ENCODE results near the gene H2BK1. TPM values are rescaled to one million over a fixed set of nuclear protein-coding genes. Genes with fewer than 3 reads are reported as not detected.

H2BK1 gene
- total and polyA plus RNA-seq, 2 experiments from 2014 or later, result not detected

DNA sequence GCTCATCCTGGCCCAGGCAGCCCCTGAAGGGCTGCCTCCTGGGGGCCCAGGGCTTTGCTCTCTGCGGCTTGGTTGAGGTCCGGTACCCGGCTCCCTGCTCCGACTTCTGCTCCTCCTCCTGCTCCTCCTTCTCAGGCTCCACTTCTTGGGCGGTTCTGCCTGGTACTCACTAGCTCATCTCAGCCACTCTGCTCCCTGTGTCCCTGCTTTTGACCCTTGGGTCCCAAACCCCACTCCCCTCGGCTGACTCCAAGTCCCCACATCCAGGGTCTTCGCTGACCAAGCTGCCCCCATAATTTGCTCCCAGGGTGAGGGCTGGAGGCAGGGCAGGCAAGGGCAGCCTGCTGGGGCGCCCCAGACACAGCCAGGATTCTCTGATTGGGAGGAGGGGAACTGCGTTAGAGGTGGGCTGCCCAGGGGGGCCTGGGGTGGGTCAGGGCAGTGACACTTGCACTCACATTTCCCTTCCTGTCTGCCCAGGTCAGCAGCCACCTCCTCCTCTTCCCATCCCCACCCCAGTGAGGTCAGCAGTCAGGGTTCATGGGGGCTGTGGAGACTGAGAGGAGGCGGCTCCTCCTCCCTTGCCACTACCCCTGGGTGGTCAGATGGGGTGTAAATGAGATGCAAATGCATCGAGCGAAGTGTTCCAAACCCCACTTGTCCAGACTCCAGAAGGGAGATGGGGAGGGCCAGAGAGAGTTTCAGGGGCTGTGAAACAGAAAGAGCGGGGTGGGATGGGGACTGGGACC lies 36.0 kb upstream of the H2BK1 start:
- peaks cover 44% of the 10 kb centered on the region for H3K79me2 ChIP-seq
- DNase-seq (ENCODE audit: low spot score), result no peak
- no peak overlapping the region for H2AFZ ChIP-seq
- H3K4me3 ChIP-seq, result no peak overlapping the region
- no peaks in the 10 kb centered on the region for H3K27me3 ChIP-seq
- H3K4me2 ChIP-seq, result peak overlapping the region; percentile 93
- H3K36me3 ChIP-seq (replicated peaks; ENCODE audit: insufficient read depth, low read depth), result no peaks in the 10 kb centered on the region
- no peaks in the 10 kb centered on the region for H3K9me3 ChIP-seq (ENCODE audit: low read depth)
- peaks cover 52% of the 10 kb centered on the region for H3K4me1 ChIP-seq (ENCODE audit: insufficient read depth)
- peaks cover 15% of the 10 kb centered on the region for H4K20me1 ChIP-seq (ENCODE audit: insufficient read depth, poor library complexity, severe bottlenecking)
- no peaks in the 10 kb centered on the region for H3K9me2 ChIP-seq (replicated peaks; ENCODE audit: insufficient read depth)
- 46% methylated on average over 13 of the region's 13 CpGs for WGBS (ENCODE audit: low lambda C conversion rate, missing lambda C conversion rate)
- TF ChIP-seq EZH2phosphoT487 (IDR thresholded peaks at IDR 0.05; ENCODE audit: low read depth, severe bottlenecking, unreplicated experiment) (no peak), EZH2 (IDR thresholded peaks at IDR 0.05; ENCODE audit: borderline replicate concordance) (no peak)
- TF ChIP-seq, protein P1, sequence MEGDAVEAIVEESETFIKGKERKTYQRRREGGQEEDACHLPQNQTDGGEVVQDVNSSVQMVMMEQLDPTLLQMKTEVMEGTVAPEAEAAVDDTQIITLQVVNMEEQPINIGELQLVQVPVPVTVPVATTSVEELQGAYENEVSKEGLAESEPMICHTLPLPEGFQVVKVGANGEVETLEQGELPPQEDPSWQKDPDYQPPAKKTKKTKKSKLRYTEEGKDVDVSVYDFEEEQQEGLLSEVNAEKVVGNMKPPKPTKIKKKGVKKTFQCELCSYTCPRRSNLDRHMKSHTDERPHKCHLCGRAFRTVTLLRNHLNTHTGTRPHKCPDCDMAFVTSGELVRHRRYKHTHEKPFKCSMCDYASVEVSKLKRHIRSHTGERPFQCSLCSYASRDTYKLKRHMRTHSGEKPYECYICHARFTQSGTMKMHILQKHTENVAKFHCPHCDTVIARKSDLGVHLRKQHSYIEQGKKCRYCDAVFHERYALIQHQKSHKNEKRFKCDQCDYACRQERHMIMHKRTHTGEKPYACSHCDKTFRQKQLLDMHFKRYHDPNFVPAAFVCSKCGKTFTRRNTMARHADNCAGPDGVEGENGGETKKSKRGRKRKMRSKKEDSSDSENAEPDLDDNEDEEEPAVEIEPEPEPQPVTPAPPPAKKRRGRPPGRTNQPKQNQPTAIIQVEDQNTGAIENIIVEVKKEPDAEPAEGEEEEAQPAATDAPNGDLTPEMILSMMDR (IDR thresholded peaks at IDR 0.05; ENCODE audit: poor library complexity), result no peak
- peak overlapping the region; percentile 17 for H3K27ac ChIP-seq

DNA sequence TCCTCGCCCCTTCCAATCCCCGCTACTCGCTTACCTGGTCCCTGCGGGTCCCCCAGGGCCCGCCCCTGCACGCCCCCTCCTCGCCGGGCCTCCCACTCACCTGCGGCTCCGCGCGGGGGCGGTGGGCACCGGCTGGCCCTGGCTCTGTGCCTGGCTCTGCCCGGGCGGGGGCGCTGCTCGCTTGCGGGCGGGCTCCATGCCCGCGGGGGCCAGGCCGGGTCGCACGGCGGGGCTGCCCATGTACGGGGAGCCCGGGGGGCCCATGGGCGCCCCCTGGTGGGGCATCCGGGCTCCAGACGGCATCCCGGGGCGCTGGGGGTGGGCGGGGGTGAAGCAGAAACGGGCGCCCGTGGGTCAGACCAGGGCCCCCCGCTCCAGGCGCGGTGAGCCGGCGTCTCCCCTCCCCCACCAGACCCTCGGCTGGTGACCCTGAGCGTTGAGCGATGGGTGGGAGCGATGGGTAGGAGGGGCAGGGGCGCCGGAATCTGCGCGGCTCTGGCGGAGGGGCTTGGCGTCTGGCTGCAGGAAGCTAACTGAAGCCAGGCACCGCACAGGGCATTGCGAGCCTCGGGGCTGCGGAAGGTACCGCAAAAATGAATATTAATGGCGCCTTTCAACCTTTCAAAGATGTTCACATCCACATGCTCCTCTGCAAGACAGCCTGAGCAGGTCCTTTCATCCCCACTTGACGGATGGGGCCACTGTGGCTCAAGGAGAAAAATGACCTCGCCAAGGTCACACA lies 35.2 kb upstream of the H2BK1 start:
- H3K9me2 ChIP-seq (replicated peaks; ENCODE audit: insufficient read depth), result no peaks in the 10 kb centered on the region
- no peak overlapping the region for H2AFZ ChIP-seq
- WGBS (ENCODE audit: low lambda C conversion rate, missing lambda C conversion rate), result 11% methylated on average over 26 of the region's 60 CpGs
- H3K9me3 ChIP-seq (ENCODE audit: low read depth), result no peaks in the 10 kb centered on the region
- no peaks in the 10 kb centered on the region for H3K27me3 ChIP-seq
- H3K79me2 ChIP-seq, result peaks cover 38% of the 10 kb centered on the region
- H3K36me3 ChIP-seq (replicated peaks; ENCODE audit: insufficient read depth, low read depth), result no peaks in the 10 kb centered on the region
- peak overlapping the region; percentile 10 for H3K4me3 ChIP-seq
- H3K27ac ChIP-seq, result peak overlapping the region; percentile 17
- TF ChIP-seq, protein P1 (IDR thresholded peaks at IDR 0.05; ENCODE audit: poor library complexity), result peak; percentile 70
- no peak for TF ChIP-seq EZH2phosphoT487 (IDR thresholded peaks at IDR 0.05; ENCODE audit: low read depth, severe bottlenecking, unreplicated experiment)
- no peak for TF ChIP-seq EZH2 (IDR thresholded peaks at IDR 0.05; ENCODE audit: borderline replicate concordance)
- peak; percentile 83 for DNase-seq (ENCODE audit: low spot score)
- peaks cover 15% of the 10 kb centered on the region for H4K20me1 ChIP-seq (ENCODE audit: insufficient read depth, poor library complexity, severe bottlenecking)
- peak overlapping the region; percentile 93 for H3K4me2 ChIP-seq
- peaks cover 45% of the 10 kb centered on the region for H3K4me1 ChIP-seq (ENCODE audit: insufficient read depth)

DNA sequence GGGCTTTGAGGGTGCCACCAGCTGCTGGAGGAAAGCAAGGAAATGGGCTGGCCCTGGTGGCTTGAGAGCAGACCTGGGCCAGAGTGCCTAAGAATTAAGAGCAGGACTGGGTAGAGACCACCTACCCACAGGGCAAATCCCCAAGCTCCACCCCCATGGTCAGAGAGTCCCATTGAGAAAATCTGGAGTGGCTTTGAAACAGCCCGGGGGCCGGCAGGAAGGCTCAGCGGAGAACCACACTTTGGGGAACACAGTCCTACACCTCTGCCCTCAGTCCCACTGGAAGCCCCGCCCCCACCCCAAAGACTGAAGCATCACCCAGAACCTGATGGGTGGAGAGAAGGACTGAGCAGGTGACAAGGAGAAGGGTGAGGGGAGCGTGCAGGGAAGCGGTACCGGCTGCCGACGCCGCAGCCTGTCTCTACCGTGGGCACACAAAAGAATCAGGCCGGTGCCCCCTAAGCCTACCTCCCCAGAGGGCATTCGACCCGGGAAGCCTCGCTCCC lies 34.6 kb upstream of the H2BK1 start:
- Histone ChIP-seq H3K4me1 (ENCODE audit: insufficient read depth) (peaks cover 38% of the 10 kb centered on the region), H3K27ac (peak overlapping the region; percentile 27), H3K36me3 (replicated peaks; ENCODE audit: insufficient read depth, low read depth) (no peaks in the 10 kb centered on the region), H3K79me2 (peaks cover 34% of the 10 kb centered on the region), H3K9me2 (replicated peaks; ENCODE audit: insufficient read depth) (no peaks in the 10 kb centered on the region), H3K4me3 (peak overlapping the region; percentile 10), H3K9me3 (ENCODE audit: low read depth) (no peaks in the 10 kb centered on the region), H2AFZ (no peak overlapping the region), H3K27me3 (no peaks in the 10 kb centered on the region), H3K4me2 (peak overlapping the region; percentile 93), H4K20me1 (ENCODE audit: insufficient read depth, poor library complexity, severe bottlenecking) (peaks cover 15% of the 10 kb centered on the region)
- 18% methylated on average over 12 of the region's 15 CpGs for WGBS (ENCODE audit: low lambda C conversion rate, missing lambda C conversion rate)
- no peak for TF ChIP-seq EZH2 (IDR thresholded peaks at IDR 0.05; ENCODE audit: borderline replicate concordance)
- TF ChIP-seq EZH2phosphoT487 (IDR thresholded peaks at IDR 0.05; ENCODE audit: low read depth, severe bottlenecking, unreplicated experiment), result no peak
- TF ChIP-seq, protein P1 (IDR thresholded peaks at IDR 0.05; ENCODE audit: poor library complexity), result no peak
- DNase-seq (ENCODE audit: low spot score), result no peak

All from hepatocyte (in vitro differentiated cells).